IPS DF 6.9 (cell line): ENCODE measurements around the gene NRXN3.

ENCODE experiments used
- DNase-seq: peaks from one replicate; pipeline ENCODE4 v3.0.0-alpha.2; 2013; ENCODE audit warnings: low read depth, low spot score
- H3K27ac ChIP-seq: one replicate; pipeline ENCODE4 v1.5.1; 2013; ENCODE audit warnings: low read length, control low read depth
- H3K27me3 ChIP-seq: 2 replicates; pipeline ENCODE4 v1.6.1; 2013; ENCODE audit warnings: mild to moderate bottlenecking, low read length; ENCODE audit not compliant: control insufficient read depth, insufficient read depth
- H3K36me3 ChIP-seq: 2 replicates; pipeline ENCODE4 v1.6.1; 2013; ENCODE audit warnings: low read length; ENCODE audit not compliant: control insufficient read depth, insufficient read depth
- H3K4me1 ChIP-seq: 2 replicates; pipeline ENCODE4 v1.6.1; 2013; ENCODE audit warnings: low read length; ENCODE audit not compliant: control insufficient read depth, insufficient read depth
- H3K4me3 ChIP-seq: 2 replicates; pipeline ENCODE4 v1.5.1; 2013; ENCODE audit warnings: mild to moderate bottlenecking, low read length
- H3K9me3 ChIP-seq: 2 replicates; pipeline ENCODE4 v1.6.1; 2013; ENCODE audit warnings: low read length, inconsistent platforms; ENCODE audit not compliant: control insufficient read depth, insufficient read depth
- WGBS: extraction: QIAGEN DNeasy Blood & Tissue Kit; methylation state at CpG from one replicate; pipeline ENCODE4 v1.1.7; 2013; ENCODE audit warnings: mixed read lengths, missing lambda C conversion rate; ENCODE audit not compliant: insufficient read length, insufficient coverage; 5-methylcytosine and 5-hydroxymethylcytosine counted together

NRXN3 gene

GRCh38 chr14:79037106-79037505 is 866.9 kb downstream of the NRXN3 start:
- no peak for DNase-seq
- H3K27ac ChIP-seq, result no peak overlapping the region
- no CpG with 5 or more reads among the region's 3 CpGs for WGBS

GRCh38 chr14:79037593-79037992 is 867.4 kb downstream of the NRXN3 start:
- no CpG with 5 or more reads among the region's 7 CpGs for WGBS
- H3K4me1 ChIP-seq, result no peaks in the 10 kb centered on the region; the same call in 1 of the 2 replicates
- H3K4me3 ChIP-seq, result no peak overlapping the region
- H3K27me3 ChIP-seq, result no peaks in the 10 kb centered on the region
- DNase-seq, result no peak
- H3K36me3 ChIP-seq, result no peaks in the 10 kb centered on the region
- H3K9me3 ChIP-seq, result no peaks in the 10 kb centered on the region
- H3K27ac ChIP-seq, result no peak overlapping the region

More at GRCh38 chr14:79037106-79037505, 866.9 kb downstream of the NRXN3 start:
- Histone ChIP-seq H3K9me3 (no peaks in the 10 kb centered on the region), H3K27me3 (no peaks in the 10 kb centered on the region), H3K36me3 (no peaks in the 10 kb centered on the region), H3K4me1 (no peaks in the 10 kb centered on the region; the same call in 1 of the 2 replicates), H3K4me3 (no peak overlapping the region)

- no peaks in the 10 kb centered on the region for H3K9me3 ChIP-seq
- H3K4me1 ChIP-seq, result peaks cover 2% of the 10 kb centered on the region
- WGBS, result no CpG with 5 or more reads among the region's 1 CpG
- no peak overlapping the region for H3K27ac ChIP-seq
- H3K4me3 ChIP-seq, result no peak overlapping the region
- no peaks in the 10 kb centered on the region for H3K27me3 ChIP-seq
- DNase-seq, result no peak
- no peaks in the 10 kb centered on the region for H3K36me3 ChIP-seq
These were observed 870.6 kb downstream of the NRXN3 start for GRCh38 chr14:79040790-79041189.

- WGBS, result no CpG with 5 or more reads among the region's 7 CpGs
These were observed 873.2 kb downstream of the NRXN3 start for GRCh38 chr14:79043194-79043889.

GRCh38 chr14:79044894-79045624 is 874.9 kb downstream of the NRXN3 start:
- Histone ChIP-seq H3K36me3 (no peaks in the 10 kb centered on the region), H3K4me3 (no peak overlapping the region), H3K9me3 (no peaks in the 10 kb centered on the region), H3K4me1 (peaks cover 4% of the 10 kb centered on the region), H3K27ac (no peak overlapping the region), H3K27me3 (no peaks in the 10 kb centered on the region)
- DNase-seq, result no peak
- WGBS, result no CpG with 5 or more reads among the region's 8 CpGs

More at GRCh38 chr14:79043194-79043889, 873.2 kb downstream of the NRXN3 start:
- no peak overlapping the region for H3K27ac ChIP-seq
- no peaks in the 10 kb centered on the region for H3K9me3 ChIP-seq
- no peaks in the 10 kb centered on the region for H3K27me3 ChIP-seq
- no peak for DNase-seq
- H3K36me3 ChIP-seq, result no peaks in the 10 kb centered on the region
- H3K4me3 ChIP-seq, result no peak overlapping the region
- H3K4me1 ChIP-seq, result peaks cover 4% of the 10 kb centered on the region

GRCh38 chr14:79050787-79051727 is 880.9 kb downstream of the NRXN3 start:
- Histone ChIP-seq H3K4me3 (no peak overlapping the region), H3K27ac (no peak overlapping the region), H3K4me1 (peaks cover 2% of the 10 kb centered on the region), H3K27me3 (no peaks in the 10 kb centered on the region), H3K9me3 (no peaks in the 10 kb centered on the region), H3K36me3 (no peaks in the 10 kb centered on the region)
- no peak for DNase-seq
- WGBS, result no CpG with 5 or more reads among the region's 6 CpGs

GRCh38 chr14:79051742-79052141 is 881.6 kb downstream of the NRXN3 start:
- no peak for DNase-seq
- Histone ChIP-seq H3K27ac (no peak overlapping the region), H3K4me1 (no peaks in the 10 kb centered on the region), H3K36me3 (no peaks in the 10 kb centered on the region), H3K9me3 (no peaks in the 10 kb centered on the region), H3K4me3 (no peak overlapping the region), H3K27me3 (no peaks in the 10 kb centered on the region)
- WGBS, result no CpG with 5 or more reads among the region's 4 CpGs

- Histone ChIP-seq H3K9me3 (no peaks in the 10 kb centered on the region), H3K36me3 (no peaks in the 10 kb centered on the region), H3K4me3 (no peak overlapping the region), H3K27ac (no peak overlapping the region), H3K27me3 (no peaks in the 10 kb centered on the region), H3K4me1 (no peaks in the 10 kb centered on the region)
- no peak for DNase-seq
- no CpG with 5 or more reads among the region's 1 CpG for WGBS
These were observed 886.7 kb downstream of the NRXN3 start for GRCh38 chr14:79056879-79057278.

- no peaks in the 10 kb centered on the region for H3K9me3 ChIP-seq
- H3K4me3 ChIP-seq, result no peak overlapping the region
- H3K27me3 ChIP-seq, result no peaks in the 10 kb centered on the region
- DNase-seq, result no peak
- no peak overlapping the region for H3K27ac ChIP-seq
- no peaks in the 10 kb centered on the region for H3K36me3 ChIP-seq
- H3K4me1 ChIP-seq, result no peaks in the 10 kb centered on the region
- WGBS, result 100% methylated on average over 1 of the region's 2 CpGs
These were observed 887.2 kb downstream of the NRXN3 start for GRCh38 chr14:79057333-79057732.

GRCh38 chr14:79062226-79062625 is 892.1 kb downstream of the NRXN3 start:
- WGBS, result no CpG with 5 or more reads among the region's 3 CpGs
- Histone ChIP-seq H3K27ac (no peak overlapping the region), H3K4me3 (no peak overlapping the region), H3K36me3 (no peaks in the 10 kb centered on the region), H3K9me3 (no peaks in the 10 kb centered on the region), H3K4me1 (no peaks in the 10 kb centered on the region), H3K27me3 (no peaks in the 10 kb centered on the region)
- DNase-seq, result no peak
